ENCODE measurements around the gene EIF3A.
"Not testable (repeated sequence)": the region's sequence is repeated elsewhere in the genome, so short reads cannot be mapped to it uniquely, and the experiment has no call there.

The EIF3A gene

GRCh38 chr10:119042169-119042568, 38.4 kb downstream of the EIF3A start:
- H3K4me3 Mint-ChIP-seq: no peak overlapping the region
- DNase-seq: no peak
- H3K27ac Mint-ChIP-seq: peak overlapping the region; percentile 2
- H3K27me3 Mint-ChIP-seq: no peaks in the 10 kb centered on the region
- H3K4me1 Mint-ChIP-seq (ENCODE audit: low read depth): peaks cover 20% of the 10 kb centered on the region
- peaks cover 99% of the 10 kb centered on the region for H3K36me3 Mint-ChIP-seq (ENCODE audit: low read depth)
- H3K9me3 Mint-ChIP-seq: no peaks in the 10 kb centered on the region

GRCh38 chr10:119041326-119041725, 39.3 kb downstream of the EIF3A start:
- Mint-ChIP-seq H3K27me3 (no peaks in the 10 kb centered on the region), H3K4me1 (ENCODE audit: low read depth) (peaks cover 20% of the 10 kb centered on the region), H3K9me3 (no peaks in the 10 kb centered on the region), H3K27ac (peak overlapping the region; percentile 28), H3K36me3 (ENCODE audit: low read depth) (peaks cover 98% of the 10 kb centered on the region), H3K4me3 (no peak overlapping the region)
- no peak for DNase-seq

GRCh38 chr10:119039161-119039560, 41.5 kb downstream of the EIF3A start:
- Mint-ChIP-seq H3K4me1 (ENCODE audit: low read depth) (peaks cover 19% of the 10 kb centered on the region), H3K4me3 (no peak overlapping the region), H3K27ac (peak overlapping the region; percentile 58)

GRCh38 chr10:119031496-119032059, 49.0 kb downstream of the EIF3A start:
- peaks cover 26% of the 10 kb centered on the region for H3K4me1 Mint-ChIP-seq (ENCODE audit: low read depth)
- H3K27me3 Mint-ChIP-seq: peaks cover 4% of the 10 kb centered on the region
- H3K4me3 Mint-ChIP-seq: no peak overlapping the region
- H3K36me3 Mint-ChIP-seq (ENCODE audit: low read depth): peaks cover 46% of the 10 kb centered on the region
- no peaks in the 10 kb centered on the region for H3K9me3 Mint-ChIP-seq
- no peak overlapping the region for H3K27ac Mint-ChIP-seq
- no peak for DNase-seq

More at GRCh38 chr10:119039161-119039560, 41.5 kb downstream of the EIF3A start:
- DNase-seq: no peak
- H3K9me3 Mint-ChIP-seq: no peaks in the 10 kb centered on the region
- peaks cover 93% of the 10 kb centered on the region for H3K36me3 Mint-ChIP-seq (ENCODE audit: low read depth)
- H3K27me3 Mint-ChIP-seq: no peaks in the 10 kb centered on the region

- peaks cover 37% of the 10 kb centered on the region for H3K36me3 Mint-ChIP-seq (ENCODE audit: low read depth)
- DNase-seq: no peak
- peaks cover 26% of the 10 kb centered on the region for H3K4me1 Mint-ChIP-seq (ENCODE audit: low read depth)
- peak overlapping the region; percentile 62 for H3K4me3 Mint-ChIP-seq
- H3K9me3 Mint-ChIP-seq: no peaks in the 10 kb centered on the region
- H3K27ac Mint-ChIP-seq: peak overlapping the region; percentile 59
- H3K27me3 Mint-ChIP-seq: peaks cover 4% of the 10 kb centered on the region
These were observed 50.0 kb downstream of the EIF3A start for GRCh38 chr10:119030421-119031250.

GRCh38 chr10:119029613-119030420, 50.8 kb downstream of the EIF3A start, which contains the start of gene NANOS1:
NANOS1 (plus strand) TSS chr10:119029714; CDS start chr10:119029802, 88 bp downstream.
- Mint-ChIP-seq H3K27ac (peak within 1 kb of the TSS; percentile 52), H3K4me1 (ENCODE audit: low read depth) (peaks cover 26% of the 10 kb centered on the region), H3K27me3 (peaks cover 4% of the 10 kb centered on the region), H3K36me3 (ENCODE audit: low read depth) (peaks cover 33% of the 10 kb centered on the region), H3K4me3 (peak within 1 kb of the TSS; percentile 62), H3K9me3 (no peaks in the 10 kb centered on the region)
- DNase-seq: peak; percentile 71

GRCh38 chr10:119028900-119029612, 51.6 kb downstream of the EIF3A start:
- H3K4me3 Mint-ChIP-seq: peak overlapping the region; percentile 58
- H3K36me3 Mint-ChIP-seq (ENCODE audit: low read depth): peaks cover 26% of the 10 kb centered on the region
- H3K4me1 Mint-ChIP-seq (ENCODE audit: low read depth): peaks cover 25% of the 10 kb centered on the region
- H3K9me3 Mint-ChIP-seq: no peaks in the 10 kb centered on the region
- H3K27me3 Mint-ChIP-seq: peaks cover 4% of the 10 kb centered on the region
- H3K27ac Mint-ChIP-seq: peak overlapping the region; percentile 47
- DNase-seq: peak; percentile 86

- Mint-ChIP-seq H3K36me3 (ENCODE audit: low read depth) (peaks cover 21% of the 10 kb centered on the region), H3K4me1 (ENCODE audit: low read depth) (peaks cover 23% of the 10 kb centered on the region), H3K4me3 (peak overlapping the region; percentile 58), H3K27ac (peak overlapping the region; percentile 52)
- DNase-seq, H3K9me3 Mint-ChIP-seq, H3K27me3 Mint-ChIP-seq: not testable (repeated sequence)
These were observed 52.1 kb downstream of the EIF3A start for GRCh38 chr10:119028445-119028899.

GRCh38 chr10:119026301-119027110, 54.1 kb downstream of the EIF3A start:
- Mint-ChIP-seq H3K27me3 (peaks cover 4% of the 10 kb centered on the region), H3K9me3 (no peaks in the 10 kb centered on the region), H3K27ac (no peak overlapping the region), H3K4me1 (ENCODE audit: low read depth) (peaks cover 11% of the 10 kb centered on the region), H3K36me3 (ENCODE audit: low read depth) (peaks cover 4% of the 10 kb centered on the region), H3K4me3 (no peak overlapping the region)
- no peak for DNase-seq

GRCh38 chr10:119025776-119026175, 54.8 kb downstream of the EIF3A start:
- no peaks in the 10 kb centered on the region for H3K36me3 Mint-ChIP-seq (ENCODE audit: low read depth)
- DNase-seq: no peak
- H3K9me3 Mint-ChIP-seq: no peaks in the 10 kb centered on the region
- peaks cover 5% of the 10 kb centered on the region for H3K4me1 Mint-ChIP-seq (ENCODE audit: low read depth)
- H3K27me3 Mint-ChIP-seq: peaks cover 4% of the 10 kb centered on the region
- no peak overlapping the region for H3K4me3 Mint-ChIP-seq
- H3K27ac Mint-ChIP-seq: no peak overlapping the region

- Mint-ChIP-seq H3K27me3 (peaks cover 4% of the 10 kb centered on the region), H3K27ac (no peak overlapping the region), H3K4me3 (no peak overlapping the region), H3K4me1 (ENCODE audit: low read depth) (peaks cover 6% of the 10 kb centered on the region), H3K9me3 (no peaks in the 10 kb centered on the region), H3K36me3 (ENCODE audit: low read depth) (no peaks in the 10 kb centered on the region)
- DNase-seq: no peak
These were observed 55.3 kb downstream of the EIF3A start for GRCh38 chr10:119025336-119025735.

- H3K27me3 Mint-ChIP-seq: peaks cover 4% of the 10 kb centered on the region
- no peak for DNase-seq
- H3K9me3 Mint-ChIP-seq: no peaks in the 10 kb centered on the region
- no peak overlapping the region for H3K27ac Mint-ChIP-seq
- no peaks in the 10 kb centered on the region for H3K36me3 Mint-ChIP-seq (ENCODE audit: low read depth)
- H3K4me1 Mint-ChIP-seq (ENCODE audit: low read depth): peaks cover 6% of the 10 kb centered on the region
- H3K4me3 Mint-ChIP-seq: no peak overlapping the region
These were observed 55.7 kb downstream of the EIF3A start for GRCh38 chr10:119024882-119025281.

GRCh38 chr10:119023553-119023868, 57.1 kb downstream of the EIF3A start:
- DNase-seq: no peak
- Mint-ChIP-seq H3K36me3 (ENCODE audit: low read depth) (no peaks in the 10 kb centered on the region), H3K9me3 (no peaks in the 10 kb centered on the region), H3K27ac (no peak overlapping the region), H3K4me1 (ENCODE audit: low read depth) (peaks cover 3% of the 10 kb centered on the region), H3K27me3 (no peaks in the 10 kb centered on the region), H3K4me3 (no peak overlapping the region)

Measured in activated T-cell treated with anti-CD3 and anti-CD28 coated beads, Interleukin-2, amount 50 U/mL, for 24 hours (primary cell).